ENCODE results near the gene PARD3B. TPM values are rescaled to one million over a fixed set of nuclear protein-coding genes. Genes with fewer than 3 reads are reported as not detected.

PARD3B gene
- total and polyA plus RNA-seq, 2 of the 4 experiments (the other 2 are of a cell fraction): 3.3 to 15.6 TPM

- Histone ChIP-seq H3K4me3 (ENCODE audit: insufficient read depth, low read depth, low read length) (no peak overlapping the region), H4K20me1 (ENCODE audit: insufficient read depth, low read length) (no peaks in the 10 kb centered on the region), H4K8ac (ENCODE audit: low read depth in 2 of 2, low read length in 2 of 2) (no peak overlapping the region), H3K18ac (ENCODE audit: low read depth, low read length) (no peak overlapping the region), H2BK15ac (ENCODE audit: low read depth, low read length) (no peak overlapping the region), H2AK9ac (replicated peaks; ENCODE audit: low read depth, low read length, poor library complexity) (no peak overlapping the region), H3K4me1 (ENCODE audit: control insufficient read depth, insufficient read depth, low read length) (no peaks in the 10 kb centered on the region; the same call in 1 of the 2 replicates), H3K4me2 (ENCODE audit: low read depth, low read length) (no peak overlapping the region), H3K9me1 (ENCODE audit: insufficient read depth, low read length) (no peaks in the 10 kb centered on the region), H2AK5ac (ENCODE audit: low read depth, low read length) (no peak overlapping the region), H4K91ac (ENCODE audit: insufficient read depth, low read depth, low read length) (no peak overlapping the region), H3K79me1 (ENCODE audit: low read depth in 1 of 2, low read length in 2 of 2) (peaks cover 4 to 9% of the 10 kb centered on the region in 2 experiments), H3K4ac (ENCODE audit: low read depth, low read length) (no peak overlapping the region), H3K9ac (ENCODE audit: low read depth, low read length) (no peak overlapping the region), H3K27me3 (ENCODE audit: control insufficient read depth, insufficient read depth, low read length) (no peaks in the 10 kb centered on the region), H2AFZ (replicated peaks; ENCODE audit: low read length, poor library complexity) (no peak overlapping the region), H2BK5ac (ENCODE audit: low read depth, low read length, poor library complexity, severe bottlenecking) (no peak overlapping the region), H3K23ac (ENCODE audit: low read depth, low read length) (no peak overlapping the region), H3K9me3 (ENCODE audit: control insufficient read depth, insufficient read depth, low read length) (no peaks in the 10 kb centered on the region), H4K5ac (ENCODE audit: low read depth, low read length) (no peak overlapping the region), H3K56ac (ENCODE audit: extremely low read depth, insufficient read depth, low read length) (no peak overlapping the region), H3K14ac (replicated peaks; ENCODE audit: low read depth, low read length) (no peak overlapping the region), H3K27ac (ENCODE audit: insufficient read depth, low read length) (no peak overlapping the region), H3K36me3 (ENCODE audit: control insufficient read depth, insufficient read depth, low read length) (no peaks in the 10 kb centered on the region), H2BK120ac (ENCODE audit: low read depth, low read length) (no peak overlapping the region), H2BK20ac (ENCODE audit: low read depth, low read length) (no peak overlapping the region)
- intact Hi-C loops (cut with micrococcal nuclease) (no loop called here), in situ Hi-C loops (cut with MboI; ENCODE audit: low sequenced_read_pairs) (no loop called here), dilution Hi-C loops (cut with HindIII; ENCODE audit: low sequenced_read_pairs, unreplicated experiment) (no loop called here)
- ChIA-PET CTCF (no interaction called here), POLR2A (ENCODE audit: unreplicated experiment) (no interaction called here)
- TF ChIP-seq CHD1 (IDR thresholded peaks at IDR 0.05; ENCODE audit: low read depth, low read length) (no peak), RCOR1 (IDR thresholded peaks at IDR 0.05; ENCODE audit: insufficient replicate concordance, low read length) (no peak), CEBPB (IDR thresholded peaks at IDR 0.05; ENCODE audit: low read depth, low read length) (no peak), FOS (IDR thresholded peaks at IDR 0.05; ENCODE audit: low read depth, low read length) (no peak), BHLHE40 (IDR thresholded peaks at IDR 0.05; ENCODE audit: low read depth, low read length) (no peak), SMC3 (IDR thresholded peaks at IDR 0.05; ENCODE audit: low read depth, low read length) (no peak), USF2 (IDR thresholded peaks at IDR 0.05; ENCODE audit: low read depth, low read length) (no peak), ELK1 (IDR thresholded peaks at IDR 0.05; ENCODE audit: borderline replicate concordance, low read depth, low read length) (no peak), POLR2A (IDR thresholded peaks at IDR 0.05; ENCODE audit: low read depth, low read length) (no peak), MAFK (IDR thresholded peaks at IDR 0.05; ENCODE audit: low read depth, low read length) (no peak), NFE2L2 (IDR thresholded peaks at IDR 0.05; ENCODE audit: low read depth, low read length) (no peak), CTCF (conservative IDR thresholded peaks at IDR 0.05; ENCODE audit: low read depth, low read length) (no peak), RAD21 (IDR thresholded peaks at IDR 0.05; ENCODE audit: low read length) (no peak), RFX5 (IDR thresholded peaks at IDR 0.05; ENCODE audit: low read depth, low read length) (no peak), MXI1 (IDR thresholded peaks at IDR 0.05; ENCODE audit: borderline replicate concordance, low read depth, low read length) (no peak), MAZ (IDR thresholded peaks at IDR 0.05; ENCODE audit: borderline replicate concordance, low read depth, low read length) (no peak)
- no TSS peak for BruUV-seq (replicated peaks)
- no peak for ATAC-seq (ENCODE audit: low read depth)
- no peak for DNase-seq
Observed at GRCh38 chr2:204923957-204924356, 378.7 kb downstream of the PARD3B start.
